Stimulated activated CD4-positive, alpha-beta T cell treated with anti-CD3 and anti-CD28 coated beads, Interleukin-1b, Interleukin-23, amount 100 ng/mL, for 48 hours (primary cell): ENCODE data around the gene GALNT14.

Experiments
- DNase-seq: peaks from one replicate; pipeline ENCODE4 v3.0.0-alpha.2; 2020

GALNT14 gene

DNA sequence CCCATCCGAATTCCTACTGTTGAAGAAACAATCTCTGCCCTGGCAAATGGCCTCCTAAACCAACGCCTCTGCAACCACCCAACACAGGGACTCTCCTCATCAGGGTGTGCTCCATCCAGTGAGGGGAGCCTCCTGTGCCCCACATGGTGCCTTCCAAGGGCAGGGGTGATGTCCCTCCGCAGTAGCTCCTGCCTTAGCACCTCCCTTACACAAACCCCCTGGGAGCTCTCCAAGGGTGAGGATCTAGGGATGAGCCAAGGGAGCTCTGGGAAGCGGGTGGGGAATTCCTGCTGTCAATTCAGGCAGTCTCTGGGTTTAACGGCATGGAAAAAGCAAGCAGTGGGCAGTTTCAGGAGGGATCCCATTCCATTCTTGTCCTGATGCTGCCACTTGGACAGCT is 3.8 kb downstream of the GALNT14 start:
- no peak for DNase-seq

DNA sequence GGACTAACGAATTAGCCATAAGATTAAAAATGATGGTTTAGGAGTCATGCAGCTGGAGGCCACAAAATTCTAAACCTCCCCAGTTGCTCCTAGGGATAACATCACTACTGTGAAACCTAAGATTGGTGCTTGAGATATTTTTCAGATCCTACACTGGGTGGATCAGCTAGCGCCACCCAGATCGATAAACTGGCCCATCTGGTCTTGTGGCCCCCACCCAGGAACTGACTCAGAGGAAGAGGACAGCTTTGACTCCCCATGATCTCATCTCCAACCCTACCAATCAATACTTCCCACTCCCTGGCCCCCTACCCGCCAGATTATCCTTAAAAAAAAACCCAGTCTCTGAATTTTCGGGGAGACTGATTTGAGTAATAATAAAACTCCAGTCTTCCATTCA is 5.5 kb downstream of the GALNT14 start:
- DNase-seq: no peak

DNA sequence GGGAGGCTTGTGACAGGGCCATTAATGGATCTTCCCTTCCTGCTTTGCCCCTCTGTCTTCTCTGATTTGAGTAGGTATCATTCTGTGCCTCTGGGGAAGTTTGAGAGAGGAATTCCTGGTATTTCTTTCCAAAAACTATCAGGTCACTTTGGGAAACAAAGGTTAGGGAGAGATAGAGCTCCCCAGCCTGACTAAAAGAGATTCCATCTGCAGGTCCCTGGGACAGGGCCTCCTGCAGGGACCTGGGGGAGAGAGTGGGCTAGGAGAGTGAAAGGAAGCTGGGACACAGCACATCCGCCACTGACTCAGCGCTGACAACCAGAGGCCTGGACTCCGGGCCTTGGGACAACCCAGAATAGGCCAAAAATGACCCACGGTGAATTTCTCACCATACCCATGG is 6.4 kb downstream of the GALNT14 start:
- DNase-seq: no peak

DNA sequence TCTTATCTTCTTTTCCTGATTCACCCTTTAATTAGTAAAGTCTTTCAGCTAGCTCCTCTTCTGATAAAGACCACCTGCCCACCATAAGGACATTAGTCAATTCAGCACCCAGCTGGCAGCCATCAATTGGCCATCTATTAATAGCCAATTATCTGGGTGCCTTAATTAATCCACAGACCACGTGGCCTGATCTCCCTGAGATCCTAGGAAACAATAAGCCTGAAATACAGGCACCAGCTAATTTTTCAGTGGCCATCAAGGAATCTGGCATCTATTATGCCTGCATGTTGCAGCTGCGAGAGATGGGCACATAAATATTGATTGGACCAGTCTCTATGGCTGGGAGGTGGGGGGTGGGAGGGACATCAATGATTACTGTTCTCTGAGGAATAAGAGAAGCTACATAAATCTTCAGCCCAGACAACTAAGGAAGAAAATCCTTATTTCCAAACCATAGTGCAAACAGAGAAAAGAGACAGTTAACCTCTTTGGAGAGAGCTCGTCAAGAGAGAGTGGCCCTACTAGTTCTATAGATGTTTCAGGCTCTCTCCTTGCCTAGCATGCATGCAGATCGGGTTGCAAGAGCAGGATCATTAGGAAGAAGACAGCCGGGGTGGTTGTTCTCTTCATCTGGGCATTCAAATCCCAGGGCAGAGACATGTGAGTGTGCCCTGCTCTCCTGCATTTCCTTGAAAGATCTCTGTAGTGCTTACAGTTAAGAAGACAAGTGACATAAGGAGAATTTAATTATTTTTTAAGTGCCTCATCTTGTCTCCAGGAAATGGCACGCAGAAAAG is 8.7 kb downstream of the GALNT14 start:
- DNase-seq: no peak

DNA sequence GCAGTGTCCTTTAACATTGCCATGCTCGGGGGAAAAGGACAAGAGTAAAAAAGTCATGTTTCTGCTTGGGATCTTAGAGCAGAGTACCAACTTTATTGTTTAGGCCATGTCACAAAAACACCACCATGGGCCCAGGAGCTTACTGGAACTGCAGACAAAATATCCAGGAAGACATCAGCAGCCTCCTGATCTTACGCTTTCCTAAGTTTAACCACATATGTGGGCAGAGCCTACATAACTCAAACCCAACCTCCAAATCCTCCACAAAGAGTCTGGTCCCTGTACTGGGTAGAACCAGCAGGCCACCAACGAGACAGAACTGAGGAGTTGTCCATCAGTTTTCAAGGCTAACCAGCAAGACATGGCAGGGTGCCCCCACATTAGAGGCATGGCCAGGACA is 10.3 kb downstream of the GALNT14 start:
- DNase-seq: no peak

DNA sequence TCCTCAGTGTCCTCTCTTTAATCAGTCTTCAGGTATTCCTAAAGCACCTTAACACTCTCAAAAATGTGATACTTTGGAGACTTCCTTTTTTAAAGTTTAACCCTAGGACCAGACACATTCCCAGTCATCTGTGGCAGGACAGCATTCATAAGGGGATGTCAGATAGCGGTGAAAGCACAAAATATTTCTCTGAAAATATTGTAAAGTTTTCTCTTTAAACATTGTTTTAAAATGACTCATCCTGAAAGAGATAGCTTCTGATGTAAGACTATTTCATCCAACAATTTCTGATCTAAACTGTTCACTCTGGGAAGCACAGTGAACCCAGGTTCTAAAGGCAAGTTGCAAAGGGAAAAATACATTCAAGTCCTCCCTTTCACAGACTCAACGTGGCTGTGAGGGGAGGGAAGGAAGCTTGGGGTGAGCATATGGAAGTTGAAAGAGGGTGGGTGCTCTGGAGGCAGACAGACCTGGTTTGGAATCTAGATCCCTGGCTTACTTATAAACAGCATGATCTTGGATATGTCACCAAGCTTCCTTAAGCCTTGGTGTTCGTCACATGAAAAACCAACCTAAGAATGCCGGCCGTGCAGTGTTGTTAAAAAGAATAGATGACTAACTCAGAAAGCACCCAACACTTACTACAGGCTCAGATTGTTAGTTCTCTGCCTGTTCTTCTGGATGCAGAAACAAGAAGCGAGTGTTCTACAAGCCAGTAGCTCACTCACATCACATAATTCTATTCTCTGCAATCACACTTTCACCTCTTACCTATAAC is 12.1 kb downstream of the GALNT14 start:
- no peak for DNase-seq

DNA sequence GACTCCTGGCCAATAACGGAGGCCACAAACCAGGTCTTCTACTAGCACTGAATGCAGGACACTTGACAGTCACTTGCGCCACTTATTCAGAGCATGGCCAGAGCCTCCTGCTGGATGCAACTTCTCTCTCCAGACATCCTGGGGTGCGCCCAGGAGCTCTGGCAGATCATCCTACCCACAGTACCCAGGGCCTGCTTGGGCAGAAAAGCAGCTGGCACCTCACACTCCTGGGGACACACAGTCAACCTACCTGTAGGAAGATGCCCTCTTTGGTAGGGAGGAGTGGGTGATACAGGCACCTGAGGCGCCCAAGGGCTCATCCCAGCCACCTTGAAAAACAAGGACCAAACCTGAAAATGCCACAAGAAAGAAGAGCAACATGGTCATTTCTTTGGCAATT is 13.3 kb downstream of the GALNT14 start:
- DNase-seq: no peak

DNA sequence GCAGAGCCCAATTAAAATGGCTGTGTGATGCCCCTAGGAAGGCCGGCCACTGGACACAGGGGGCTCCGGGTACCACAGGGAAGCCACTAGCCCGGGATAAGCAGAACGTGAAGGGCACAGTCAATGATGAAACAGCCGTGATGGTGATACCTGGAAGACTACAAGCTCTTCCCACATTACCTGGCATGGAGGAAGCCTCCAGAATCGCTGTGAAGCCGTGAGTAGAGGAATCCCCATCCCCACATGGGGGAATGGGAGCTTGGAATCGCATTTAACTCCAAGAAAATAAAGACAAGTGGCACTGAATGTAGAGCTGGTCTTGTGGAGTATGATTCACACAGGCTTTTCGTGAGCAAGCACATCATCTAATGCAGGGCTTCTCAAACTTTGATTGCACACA is 16.1 kb downstream of the GALNT14 start:
- DNase-seq: no peak

DNA sequence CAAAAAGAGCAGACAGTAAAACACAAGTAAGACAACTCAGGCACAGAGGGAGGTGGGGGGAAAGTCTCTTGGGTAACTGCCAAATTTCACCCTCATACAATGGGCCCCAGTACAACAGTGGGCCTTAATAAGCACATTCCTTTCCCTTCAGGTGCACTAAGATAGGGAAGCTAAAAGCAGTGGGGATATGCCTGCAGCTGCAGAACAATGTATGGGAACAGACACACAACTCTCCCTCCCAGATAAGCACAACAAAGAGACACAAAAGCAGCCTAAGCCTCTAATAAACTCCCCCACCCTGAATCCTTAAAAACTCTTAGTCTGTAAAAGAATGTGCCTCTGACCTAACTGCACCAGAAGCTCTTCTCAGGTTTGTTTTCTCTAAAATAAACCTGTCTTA is 24.5 kb downstream of the GALNT14 start:
- no peak for DNase-seq

DNA sequence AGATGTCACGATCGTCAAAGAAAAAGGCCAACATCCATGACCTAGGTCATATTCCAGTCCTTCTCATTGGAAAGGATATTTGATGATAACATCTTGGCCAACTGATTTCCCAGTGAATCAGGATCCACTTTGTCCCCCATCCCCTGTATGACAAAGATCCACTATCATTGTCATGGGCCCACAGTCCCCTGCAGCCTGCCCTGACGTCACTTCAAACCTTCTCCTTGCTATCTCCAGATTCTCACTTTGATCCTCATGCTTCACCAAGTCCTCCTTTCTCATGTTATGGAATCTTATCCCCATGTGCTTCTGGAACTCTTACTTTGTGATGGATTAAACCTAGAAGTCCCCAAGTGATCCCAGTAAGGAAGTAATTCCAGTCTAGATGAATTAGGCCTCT is 25.7 kb downstream of the GALNT14 start:
- DNase-seq: no peak

DNA sequence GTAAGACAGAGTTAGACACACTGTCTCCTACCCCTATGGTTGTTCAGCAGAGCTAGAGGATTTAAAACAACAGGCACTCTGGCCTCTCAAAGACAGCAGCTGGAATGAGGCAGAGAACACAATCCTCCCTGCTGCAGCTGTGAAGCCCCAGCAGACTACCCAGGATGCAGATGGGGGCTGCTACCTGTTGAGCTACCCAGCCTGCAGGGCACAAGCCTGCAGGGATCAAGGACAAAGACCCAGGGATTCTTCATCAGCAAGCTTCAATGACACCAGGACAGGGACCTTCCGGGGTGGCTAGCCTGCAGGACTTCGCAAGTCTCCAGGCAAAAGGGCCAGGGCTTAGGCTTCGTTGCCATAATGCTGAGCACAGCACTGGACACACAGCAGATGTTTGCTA is 27.2 kb downstream of the GALNT14 start:
- DNase-seq: no peak

DNA sequence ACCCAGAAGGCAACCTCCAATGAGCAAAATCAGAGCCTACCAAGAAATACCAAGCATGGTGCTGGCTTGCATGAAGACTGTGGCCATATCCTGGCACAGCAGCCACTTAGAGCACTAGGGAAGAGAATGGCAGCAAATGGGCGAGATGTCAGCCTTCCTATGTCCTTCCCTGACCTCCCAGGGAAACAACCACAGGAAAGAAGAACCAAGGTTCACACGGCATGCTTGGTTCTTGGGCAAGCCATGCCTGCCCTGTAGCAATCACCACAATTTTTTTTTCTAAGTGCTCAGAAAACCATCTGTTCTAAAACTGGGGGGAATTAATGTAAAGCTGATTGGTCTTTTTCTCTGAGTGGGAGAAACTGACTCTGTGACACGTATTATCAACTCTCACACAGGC is 27.8 kb downstream of the GALNT14 start:
- DNase-seq: no peak

DNA sequence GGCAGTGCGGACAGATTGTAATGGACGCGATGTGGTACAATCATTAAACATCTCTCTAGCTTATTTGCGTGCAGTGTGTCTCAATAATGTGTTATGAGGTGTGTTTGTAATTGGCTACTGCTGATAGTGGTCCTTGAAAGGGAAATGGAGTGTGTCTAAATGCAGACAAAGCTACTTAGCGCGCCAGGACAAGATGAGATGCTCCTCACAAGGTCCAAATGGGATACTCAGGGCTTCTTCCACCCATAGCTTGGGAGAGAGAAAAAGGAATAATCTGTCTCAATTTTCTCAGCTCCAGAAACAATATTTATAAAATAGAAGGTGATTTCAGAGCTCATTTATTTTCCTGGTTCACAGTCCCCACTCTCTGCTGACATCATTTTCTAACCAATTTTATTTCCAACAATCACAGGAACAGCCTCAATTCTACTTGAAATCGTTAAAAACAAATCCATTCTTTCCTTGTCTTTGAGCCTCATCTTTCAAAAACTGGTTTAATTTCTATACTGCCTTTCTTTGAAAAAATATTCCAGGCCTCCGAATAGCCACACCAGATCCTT is 28.5 kb downstream of the GALNT14 start:
- no peak for DNase-seq

DNA sequence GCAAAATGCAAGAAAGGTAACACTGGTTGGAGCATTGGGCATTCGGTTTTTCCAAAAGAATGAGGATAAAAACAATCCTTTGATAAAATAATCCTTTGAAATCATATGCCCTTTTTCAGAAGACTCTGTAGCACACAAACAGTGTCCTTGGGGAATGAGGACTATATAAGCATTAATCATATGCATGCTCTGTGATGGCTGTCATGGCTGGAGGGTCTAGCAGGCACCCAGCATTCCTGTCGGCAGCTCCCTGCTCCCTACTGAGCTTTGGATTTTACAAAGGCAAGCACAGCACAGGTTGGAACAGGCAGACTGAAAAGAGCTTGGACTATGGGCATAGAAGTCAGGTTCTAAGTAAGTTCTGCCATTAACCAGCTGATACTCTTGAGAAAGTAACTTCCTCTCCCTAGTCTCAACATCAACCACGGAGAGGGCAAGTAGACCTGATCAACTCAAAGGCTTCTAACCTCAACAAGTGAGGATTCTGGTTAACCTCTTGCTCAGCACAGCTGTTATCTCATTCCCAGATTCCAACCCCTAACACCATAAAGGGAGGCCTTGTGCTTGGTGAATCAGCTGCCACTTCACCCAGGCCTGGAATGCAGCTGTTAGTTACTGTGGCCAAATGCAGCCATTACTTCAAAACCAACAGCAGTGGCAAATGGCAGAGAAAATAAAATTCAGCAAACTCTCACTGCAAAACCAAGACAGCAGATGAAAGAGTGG is 29.5 kb downstream of the GALNT14 start:
- no peak for DNase-seq

DNA sequence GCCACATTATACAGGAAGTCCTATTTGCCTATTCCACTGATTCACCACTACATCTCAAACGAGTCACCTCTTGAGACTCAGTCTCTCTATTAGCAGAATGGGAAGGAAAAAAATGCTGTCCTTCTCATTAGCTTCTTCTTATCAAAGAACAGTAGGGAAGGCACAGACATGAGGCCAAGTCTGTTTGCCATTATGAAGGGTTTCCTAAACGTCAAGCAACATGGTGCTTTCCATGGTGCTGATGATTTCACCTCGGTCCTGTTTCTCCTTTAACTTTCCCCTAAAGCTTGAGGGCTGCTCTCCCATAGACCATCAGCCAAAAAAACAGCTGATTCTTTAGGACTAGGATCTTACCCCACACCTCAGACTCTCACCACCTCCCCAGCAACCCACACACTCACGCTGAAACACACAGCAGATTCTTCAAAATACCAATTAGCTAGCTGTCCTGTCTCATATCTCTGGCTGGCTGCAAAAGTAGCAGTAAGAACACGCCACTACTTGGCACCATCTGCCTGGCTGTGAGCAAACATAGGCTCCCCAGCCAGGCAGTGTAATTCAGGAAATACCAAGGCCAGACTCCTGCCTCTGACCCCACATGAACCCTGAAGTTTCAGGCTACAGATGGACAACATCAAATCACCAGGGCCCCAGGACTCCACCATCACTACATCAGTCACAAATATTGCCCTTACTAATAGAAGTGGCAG is 30.5 kb downstream of the GALNT14 start:
- no peak for DNase-seq

DNA sequence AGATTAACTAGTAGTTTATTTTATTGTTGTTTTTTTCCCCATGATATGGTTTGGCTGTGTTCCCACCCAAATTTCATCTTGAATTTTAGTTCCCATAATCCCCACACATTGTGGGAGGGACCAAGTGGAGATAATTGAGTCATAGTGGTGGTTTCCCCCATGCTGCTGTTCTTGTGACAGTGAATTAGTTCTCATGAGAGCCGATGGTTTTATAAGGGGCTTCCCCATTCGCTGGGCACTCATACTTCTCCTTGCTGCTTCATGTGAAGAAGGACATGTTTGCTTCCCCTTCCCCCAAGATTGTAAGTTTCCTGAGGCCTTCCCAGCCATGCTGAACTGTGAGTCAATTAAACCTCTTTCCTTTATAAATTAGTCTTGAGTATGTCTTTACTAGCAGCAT is 36.5 kb downstream of the GALNT14 start:
- DNase-seq: no peak

DNA sequence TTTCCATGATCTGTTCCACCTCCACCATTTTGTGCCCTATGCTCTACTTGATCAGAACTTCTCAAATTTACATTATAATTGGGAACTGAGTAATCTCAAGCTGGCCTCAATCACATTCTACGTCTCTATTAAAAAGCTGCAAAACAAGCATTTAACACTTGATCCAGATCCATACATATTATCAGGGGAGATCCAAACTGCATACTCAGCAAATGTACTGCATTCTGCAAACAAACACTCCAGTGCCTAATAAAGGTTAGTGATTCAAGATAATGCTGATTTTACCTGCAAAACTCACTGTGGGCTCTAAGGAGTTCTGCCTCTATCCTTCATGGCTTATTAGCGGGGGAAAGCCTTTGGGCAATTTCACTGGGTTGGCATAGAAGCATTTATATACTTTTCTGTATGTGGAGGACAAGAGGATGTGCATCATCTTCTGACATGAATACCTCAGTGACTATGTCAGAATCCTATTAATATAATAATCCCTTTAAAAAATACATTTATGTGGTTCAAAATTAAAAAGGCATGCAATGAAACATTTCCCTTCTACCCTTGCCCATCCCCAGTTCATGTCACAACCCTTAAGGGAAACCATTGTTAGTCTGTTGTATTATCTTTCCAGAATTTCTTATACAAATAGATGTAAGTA is 40.2 kb downstream of the GALNT14 start:
- DNase-seq: no peak

DNA sequence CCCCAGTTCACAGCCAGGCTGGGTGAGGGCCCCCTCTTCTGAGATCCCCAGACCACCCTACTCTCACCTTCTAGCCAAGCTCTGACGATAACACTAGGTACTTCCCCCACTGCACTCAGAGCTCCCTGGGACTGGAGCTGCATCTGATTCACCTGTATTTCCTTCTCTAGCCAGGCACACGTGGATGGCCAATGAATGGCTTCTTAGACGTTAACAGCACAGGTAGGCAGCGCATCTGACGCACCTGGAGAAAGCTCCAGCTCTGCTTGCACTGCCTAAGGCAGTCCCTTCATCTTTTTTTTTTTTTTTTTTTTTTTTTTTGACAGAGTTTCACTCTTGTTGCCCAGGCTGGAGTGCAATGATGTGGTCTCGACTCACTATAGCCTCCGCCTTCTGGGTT is 48.1 kb downstream of the GALNT14 start:
- DNase-seq: no peak

DNA sequence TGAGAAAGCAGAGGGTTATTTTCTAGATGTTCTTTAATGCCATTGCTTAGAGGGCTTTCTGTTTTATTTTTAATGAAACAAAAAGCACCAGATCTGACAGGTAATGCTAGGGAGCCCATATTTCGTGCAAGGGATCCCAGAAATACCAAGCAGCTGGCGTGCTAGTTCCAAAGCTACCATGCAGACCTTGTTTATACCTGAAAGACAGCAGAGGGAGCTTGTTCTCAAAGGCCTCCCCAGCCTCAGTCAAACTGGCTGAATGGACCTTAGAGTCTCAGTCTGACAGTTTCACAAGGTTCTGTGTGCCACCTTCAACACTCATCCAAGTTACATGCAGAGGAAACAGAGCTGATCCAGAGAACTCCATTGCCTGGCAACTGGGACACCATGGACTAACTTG is 48.6 kb downstream of the GALNT14 start:
- DNase-seq: no peak

DNA sequence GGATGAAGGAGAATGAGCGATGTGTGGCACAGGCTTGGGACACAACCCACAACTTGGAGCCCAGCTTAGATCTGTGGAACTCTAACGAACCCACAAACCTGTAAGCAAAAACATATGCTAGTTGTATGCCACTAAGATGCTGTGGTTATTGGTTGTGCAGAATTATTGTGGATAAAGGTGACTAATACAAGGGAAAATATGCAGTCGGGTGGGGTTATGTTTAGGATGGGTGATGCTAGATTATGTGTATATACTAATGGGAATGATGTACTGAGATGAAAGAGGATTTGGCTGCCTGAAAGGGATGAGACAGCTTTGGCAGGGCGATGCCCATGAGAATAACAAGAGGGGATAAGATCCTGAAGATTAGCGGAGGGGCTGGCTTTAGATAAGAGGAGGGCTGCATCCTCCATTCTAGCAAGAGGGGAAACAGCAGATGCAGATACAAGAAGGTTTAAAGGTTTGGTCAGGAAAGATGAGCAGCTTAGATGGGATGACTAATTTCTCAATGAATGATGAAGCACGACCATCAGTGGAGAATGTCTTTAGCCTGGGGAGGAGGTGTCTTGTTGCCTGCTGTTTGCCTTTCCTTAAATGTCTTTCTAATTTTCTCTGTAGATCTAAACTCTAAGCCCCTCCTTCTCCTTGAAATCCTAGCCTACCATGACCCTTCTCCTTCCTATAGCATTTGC is 49.6 kb downstream of the GALNT14 start:
- DNase-seq: no peak

DNA sequence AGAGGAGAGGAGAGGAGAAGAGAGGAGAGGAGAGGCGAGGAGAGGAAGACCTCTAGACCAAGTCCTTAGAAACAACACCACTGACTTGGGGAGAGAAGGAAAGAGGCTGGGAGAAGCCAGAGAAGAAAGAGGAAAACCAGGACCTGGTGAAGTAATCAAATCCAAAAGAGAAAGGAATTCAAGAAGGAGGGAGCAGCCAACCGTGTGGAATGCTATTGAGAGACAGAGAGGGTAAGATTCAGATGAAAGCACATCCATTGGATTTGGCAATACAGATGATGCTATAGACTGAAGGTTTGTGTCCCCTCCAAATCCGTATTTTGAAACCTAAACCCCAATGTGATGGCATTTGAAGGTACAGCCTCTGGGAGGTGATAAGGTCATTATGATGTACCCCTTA is 50.7 kb downstream of the GALNT14 start:
- DNase-seq: no peak

DNA sequence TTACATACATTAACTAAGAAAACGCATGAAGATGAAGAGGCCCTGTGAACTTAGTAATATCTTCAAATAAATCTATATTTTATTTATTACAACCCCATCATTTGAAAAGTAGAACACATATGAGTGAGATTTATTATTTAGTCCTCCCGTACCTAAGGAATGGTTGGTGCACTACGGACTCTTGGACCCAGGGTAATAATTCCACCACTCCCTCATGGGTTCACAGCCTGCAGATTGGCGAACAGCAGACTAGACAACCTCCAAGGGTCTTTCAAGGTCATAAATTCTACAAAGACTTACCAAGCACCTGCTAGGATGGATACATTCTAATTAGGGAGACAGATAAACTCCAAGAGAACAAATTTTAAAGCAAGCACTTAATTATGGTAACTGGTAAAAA is 51.6 kb downstream of the GALNT14 start:
- DNase-seq: no peak
